Measurements from ENCODE around the gene CALU. TPM values are rescaled to one million over a fixed set of nuclear protein-coding genes. Genes with fewer than 3 reads are reported as not detected.
A peak's percentile ranks its signal among the peaks of the same experiment; 100 is the strongest.

Gene CALU
- total RNA-seq, 4 donors from 2014 or later = 23.6 to 1,780 (median 44.0) TPM

DNA sequence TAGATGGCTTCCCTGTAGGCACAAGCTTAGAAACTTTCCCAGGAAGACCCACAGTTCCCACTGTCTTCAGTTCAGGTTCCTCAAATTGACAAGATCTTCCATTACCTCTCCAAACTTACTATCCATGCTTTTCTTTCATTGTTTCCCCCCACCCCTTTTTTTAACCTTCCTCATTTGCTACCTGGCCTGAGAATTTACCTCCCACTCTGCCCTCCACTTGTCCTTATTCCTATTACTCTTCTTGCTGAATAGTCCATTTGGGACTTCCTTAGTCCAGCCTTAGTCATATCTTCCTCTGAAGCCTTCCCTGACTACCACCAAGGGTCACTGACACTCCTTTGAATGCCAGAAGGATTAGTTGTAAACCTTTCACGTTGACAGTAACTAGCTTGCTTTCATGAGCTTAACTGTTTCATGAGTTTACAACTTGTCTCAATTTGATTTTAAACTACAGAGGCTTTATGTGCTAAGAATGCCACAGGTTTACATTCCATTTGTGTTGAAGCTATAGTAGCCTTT, 1.2 kb upstream of the CALU start:
- 0 to 25% methylated on average over 1 of the region's 1 CpG for WGBS, 2 donors (ENCODE audit: low coverage in 1 of 2)
- H3K9me3 ChIP-seq = no peaks in the 10 kb centered on the region
- TF ChIP-seq EP300 (IDR thresholded peaks at IDR 0.05; ENCODE audit: low read depth) (no peak), POLR2AphosphoS5 (IDR thresholded peaks at IDR 0.05) (no peak), POLR2A (IDR thresholded peaks at IDR 0.05) (no peak)
- TF ChIP-seq, protein P1, sequence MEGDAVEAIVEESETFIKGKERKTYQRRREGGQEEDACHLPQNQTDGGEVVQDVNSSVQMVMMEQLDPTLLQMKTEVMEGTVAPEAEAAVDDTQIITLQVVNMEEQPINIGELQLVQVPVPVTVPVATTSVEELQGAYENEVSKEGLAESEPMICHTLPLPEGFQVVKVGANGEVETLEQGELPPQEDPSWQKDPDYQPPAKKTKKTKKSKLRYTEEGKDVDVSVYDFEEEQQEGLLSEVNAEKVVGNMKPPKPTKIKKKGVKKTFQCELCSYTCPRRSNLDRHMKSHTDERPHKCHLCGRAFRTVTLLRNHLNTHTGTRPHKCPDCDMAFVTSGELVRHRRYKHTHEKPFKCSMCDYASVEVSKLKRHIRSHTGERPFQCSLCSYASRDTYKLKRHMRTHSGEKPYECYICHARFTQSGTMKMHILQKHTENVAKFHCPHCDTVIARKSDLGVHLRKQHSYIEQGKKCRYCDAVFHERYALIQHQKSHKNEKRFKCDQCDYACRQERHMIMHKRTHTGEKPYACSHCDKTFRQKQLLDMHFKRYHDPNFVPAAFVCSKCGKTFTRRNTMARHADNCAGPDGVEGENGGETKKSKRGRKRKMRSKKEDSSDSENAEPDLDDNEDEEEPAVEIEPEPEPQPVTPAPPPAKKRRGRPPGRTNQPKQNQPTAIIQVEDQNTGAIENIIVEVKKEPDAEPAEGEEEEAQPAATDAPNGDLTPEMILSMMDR (IDR thresholded peaks at IDR 0.05) = no peak
- no peak overlapping the region for H3K4me3 ChIP-seq
- intact Hi-C loops (cut with DNase I; ENCODE audit: low total_unique reads) (loop anchor here (2.0 kb wide), 1 partner anchor 53 kb away; the partner anchor contains the start of gene CCDC136), in situ Hi-C loops (cut with MboI; ENCODE audit: low pct_ligation_motif_present in 1 of 4, low pct_unique_long_range_greater_than_20kb in 1 of 4, low sequenced_read_pairs in 3 of 4) (no loop called here)
- H3K4me1 ChIP-seq = peaks cover 15 to 39% (median 19%) of the 10 kb centered on the region in 4 donors
- H3K27me3 ChIP-seq = no peaks in the 10 kb centered on the region
- H3K36me3 ChIP-seq = no peaks in the 10 kb centered on the region
- H3K27ac ChIP-seq = peak overlapping the region; percentile 93 to 97 (median 96)
- no peak for DNase-seq

DNA sequence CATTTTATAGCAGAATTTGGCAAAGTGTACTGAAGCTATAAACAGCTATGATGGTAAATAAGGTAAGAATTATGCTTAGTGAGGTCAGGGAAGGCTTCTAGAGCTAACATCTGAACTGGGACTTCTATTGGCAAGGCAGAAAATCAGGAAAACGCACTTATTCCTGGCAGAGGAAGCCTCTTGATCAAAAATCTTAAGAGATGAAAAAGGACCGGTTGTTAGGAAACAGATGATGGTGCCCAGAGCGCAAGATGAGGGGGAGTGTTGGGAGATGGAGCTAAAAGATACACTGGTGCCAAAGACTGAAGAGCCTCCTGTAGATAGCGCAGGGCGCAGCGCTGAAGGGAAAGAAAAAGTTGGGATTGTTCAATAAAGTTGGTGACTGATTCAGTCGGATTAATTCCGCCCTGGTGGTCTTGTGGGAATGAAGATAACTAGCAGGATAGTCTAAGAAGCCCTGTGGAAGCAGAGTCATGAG, 550 bp upstream of the CALU start:
- 0 to 2% methylated on average over 8 of the region's 8 CpGs for WGBS, 2 donors (ENCODE audit: low coverage in 1 of 2)
- Histone ChIP-seq H3K36me3 (no peaks in the 10 kb centered on the region), H3K4me3 (peak overlapping the region; percentile 40 to 92 (median 88)), H3K27ac (peak overlapping the region; percentile 93 to 97 (median 96)), H3K27me3 (no peaks in the 10 kb centered on the region), H3K4me1 (peaks cover 15 to 46% (median 20%) of the 10 kb centered on the region in 4 donors), H3K9me3 (no peaks in the 10 kb centered on the region)
- intact Hi-C loops (cut with DNase I; ENCODE audit: low total_unique reads) (loop anchor here (2.0 kb wide), 1 partner anchor 52 kb away; the partner anchor contains the start of gene CCDC136), in situ Hi-C loops (cut with MboI; ENCODE audit: low pct_ligation_motif_present in 1 of 4, low pct_unique_long_range_greater_than_20kb in 1 of 4, low sequenced_read_pairs in 3 of 4) (no loop called here)
- no peak for TF ChIP-seq POLR2AphosphoS5 (IDR thresholded peaks at IDR 0.05)
- no peak for TF ChIP-seq POLR2A (IDR thresholded peaks at IDR 0.05)
- TF ChIP-seq, protein P1 (IDR thresholded peaks at IDR 0.05) = no peak
- TF ChIP-seq EP300 (IDR thresholded peaks at IDR 0.05; ENCODE audit: low read depth) = no peak
- DNase-seq = no peak

GRCh38 chr7:128739990-128740682, 977 bp downstream of the CALU start:
- peak overlapping the region; percentile 93 to 97 (median 96) for H3K27ac ChIP-seq
- intact Hi-C loops (cut with DNase I; ENCODE audit: low total_unique reads) (loop anchor here (2.0 kb wide), 1 partner anchor 51 kb away; the partner anchor contains the start of gene CCDC136), in situ Hi-C loops (cut with MboI; ENCODE audit: low pct_ligation_motif_present in 1 of 4, low pct_unique_long_range_greater_than_20kb in 1 of 4, low sequenced_read_pairs in 3 of 4) (no loop called here)
- peaks cover 15 to 56% (median 23%) of the 10 kb centered on the region in 4 donors for H3K4me1 ChIP-seq
- H3K9me3 ChIP-seq = no peaks in the 10 kb centered on the region
- TF ChIP-seq EP300 (IDR thresholded peaks at IDR 0.05; ENCODE audit: low read depth) (no peak), POLR2AphosphoS5 (IDR thresholded peaks at IDR 0.05) (no peak), POLR2A (IDR thresholded peaks at IDR 0.05) (no peak)
- TF ChIP-seq, protein P1 (IDR thresholded peaks at IDR 0.05) = no peak
- WGBS, 2 donors (ENCODE audit: low coverage in 1 of 2) = 6 to 7% methylated on average over 13 of the region's 13 CpGs
- peak overlapping the region; percentile 85 to 99 (median 91) for H3K4me3 ChIP-seq
- H3K27me3 ChIP-seq = no peaks in the 10 kb centered on the region
- DNase-seq = no peak
- no peaks in the 10 kb centered on the region for H3K36me3 ChIP-seq

DNA sequence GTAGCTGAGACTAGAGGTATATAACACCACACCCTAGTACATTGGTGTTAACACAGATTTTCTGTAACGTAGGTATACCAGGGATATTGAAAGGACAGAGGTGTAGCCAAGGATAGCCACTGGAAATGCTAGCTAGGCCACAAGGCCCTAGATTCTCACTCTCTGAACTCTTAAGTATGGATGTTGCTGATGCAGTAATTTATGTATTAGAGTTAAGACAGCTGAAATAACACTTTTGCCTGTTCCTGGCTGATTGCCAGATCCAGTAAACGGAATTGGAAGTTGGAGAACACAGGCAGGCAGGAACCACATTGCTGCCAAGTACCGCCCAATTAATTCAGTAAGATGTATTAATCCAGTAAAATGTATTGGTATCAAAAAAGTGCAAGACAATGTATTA, 1.8 kb downstream of the CALU start:
- in situ Hi-C loops (cut with MboI; ENCODE audit: low pct_ligation_motif_present in 1 of 4, low pct_unique_long_range_greater_than_20kb in 1 of 4, low sequenced_read_pairs in 3 of 4) = no loop called here

More for the DNA sequence above, 1.8 kb downstream of the CALU start:
- H3K36me3 ChIP-seq = no peaks in the 10 kb centered on the region
- TF ChIP-seq, protein P1 (IDR thresholded peaks at IDR 0.05) = no peak
- TF ChIP-seq POLR2AphosphoS5 (IDR thresholded peaks at IDR 0.05) (no peak), EP300 (IDR thresholded peaks at IDR 0.05; ENCODE audit: low read depth) (no peak), POLR2A (IDR thresholded peaks at IDR 0.05) (no peak)
- DNase-seq = no peak
- peak overlapping the region; percentile 93 to 97 (median 96) for H3K27ac ChIP-seq
- H3K27me3 ChIP-seq = no peaks in the 10 kb centered on the region
- WGBS, 2 donors (ENCODE audit: low coverage in 1 of 2) = 57 to 61% methylated on average over 1 to 3 of the region's 3 CpGs
- intact Hi-C loops (cut with DNase I; ENCODE audit: low total_unique reads) = no loop called here
- peaks cover 15 to 57% (median 25%) of the 10 kb centered on the region in 4 donors for H3K4me1 ChIP-seq
- peak overlapping the region in 1 of 4 donors; percentile 90 for H3K4me3 ChIP-seq
- no peaks in the 10 kb centered on the region for H3K9me3 ChIP-seq
